SU-DHL-6 (cell line): ENCODE measurements around the gene GSTT4.

Source experiments
- H2AFZ ChIP-seq: fragments of 200-600 bp; sonication (generic); 2 replicates; pipeline ENCODE4 v1.6.1; 2014; ENCODE audit warnings: low read depth, mild to moderate bottlenecking, moderate library complexity, mixed read lengths, antibody characterized with exemption, low read length; ENCODE audit not compliant: severe bottlenecking
- H3F3A ChIP-seq: fragments of 200-600 bp; shearing (Covaris generic); 2 replicates; pipeline ENCODE4 v1.6.0; 2016; ENCODE audit warnings: antibody characterized with exemption, mild to moderate bottlenecking; ENCODE audit not compliant: insufficient read depth
- H3K27ac ChIP-seq: fragments of 200-600 bp; sonication (generic); 2 replicates; pipeline ENCODE4 v1.5.1; 2016; ENCODE audit warnings: low read depth, mild to moderate bottlenecking, low read length, moderate library complexity, mixed read lengths
- H3K27me3 ChIP-seq: fragments of 200-600 bp; sonication (generic), shearing (Covaris generic); 2 replicates; pipeline ENCODE4 v1.6.0; 2014; ENCODE audit warnings: mild to moderate bottlenecking, low read length
- H3K36me3 ChIP-seq: fragments of 200-600 bp; sonication (generic); 2 replicates; pipeline ENCODE4 v1.6.1; 2014; ENCODE audit warnings: mild to moderate bottlenecking, low read length, mixed read lengths
- H3K4me2 ChIP-seq: fragments of 300-600, 200-600 bp; shearing (Covaris generic), sonication (generic); 2 replicates; pipeline ENCODE4 v1.6.0; 2014; ENCODE audit warnings: low read length, low read depth, mild to moderate bottlenecking; ENCODE audit not compliant: poor library complexity, severe bottlenecking
- H3K4me3 ChIP-seq: fragments of 200-600 bp; sonication (generic); 2 replicates; pipeline ENCODE4 v1.5.1; 2014; ENCODE audit warnings: antibody characterized with exemption, low read length, mild to moderate bottlenecking, mixed read lengths; ENCODE audit not compliant: insufficient read depth, poor library complexity, severe bottlenecking
- H3K79me2 ChIP-seq: fragments of 200-600 bp; sonication (generic); 2 replicates; pipeline ENCODE4 v1.6.1; 2014; ENCODE audit warnings: mild to moderate bottlenecking, low read length, moderate library complexity; ENCODE audit not compliant: insufficient read depth
- H3K9ac ChIP-seq: fragments of 200-600 bp; sonication (generic); 2 replicates; pipeline ENCODE4 v1.7.0; 2014; ENCODE audit warnings: mild to moderate bottlenecking, low read length
- H3K9me2 ChIP-seq: fragments of 200-600 bp; sonication (generic); replicated peaks from 2 replicates; pipeline ENCODE4 v1.6.1; 2014; ENCODE audit warnings: low read length; ENCODE audit not compliant: insufficient read depth
- H3K9me3 ChIP-seq: fragments of 200-600 bp; sonication (generic); 2 replicates; pipeline ENCODE4 v1.6.1; 2014; ENCODE audit warnings: low read length, mixed read lengths; ENCODE audit not compliant: insufficient read depth
- H4K20me1 ChIP-seq: fragments of 200-600 bp; sonication (generic); 2 replicates; pipeline ENCODE4 v1.6.1; 2014; ENCODE audit warnings: low read depth, mild to moderate bottlenecking, antibody characterized with exemption, low read length, moderate library complexity, mixed read lengths
- CTCF ChIP-seq: fragments of 200-600 bp; sonication (generic); IDR thresholded peaks from one replicate; pipeline ENCODE4 v1.5.1; 2017; ENCODE audit warnings: antibody characterized with exemption, mild to moderate bottlenecking, low read length, moderate library complexity; ENCODE audit not compliant: insufficient read depth, poor library complexity, severe bottlenecking
- EZH2phosphoT487 ChIP-seq: fragments of 200-600 bp; sonication (generic), shearing (Covaris generic); conservative IDR thresholded peaks from 2 replicates; pipeline ENCODE4 v1.6.1; 2018; ENCODE audit warnings: mild to moderate bottlenecking, antibody characterized with exemption, low read length, moderate library complexity, mixed read lengths

GSTT4 gene

GRCh38 chr22:24005201-24005600, at the start of gene GSTT4:
Gene GSTT4 (minus strand): TSS chr22:24005453. CDS start chr22:24005356, 97 bp downstream.
- Histone ChIP-seq H3K36me3 (no peaks in the 10 kb centered on the region), H3K9me3 (peaks cover 10% of the 10 kb centered on the region; the same call in 1 of the 2 replicates), H2AFZ (no peak within 1 kb of the TSS), H3K27me3 (no peaks in the 10 kb centered on the region), H3K4me3 (no peak within 1 kb of the TSS), H3K9ac (no peak within 1 kb of the TSS), H3K9me2 (no peaks in the 10 kb centered on the region), H3F3A (0 out of 2 replicates have a peak, but pooled peaks cover under 1% of the 10 kb centered on the region), H3K79me2 (no peaks in the 10 kb centered on the region), H3K27ac (no peak within 1 kb of the TSS), H4K20me1 (no peaks in the 10 kb centered on the region), H3K4me2 (no peak within 1 kb of the TSS)
- TF ChIP-seq EZH2phosphoT487 (no peak), CTCF (no peak)

- Histone ChIP-seq H3F3A (no peaks in the 10 kb centered on the region), H3K9ac (no peak overlapping the region), H3K27ac (no peak overlapping the region), H3K4me2 (no peak overlapping the region), H3K4me3 (no peak overlapping the region), H2AFZ (no peak overlapping the region), H3K36me3 (0 out of 2 replicates have a peak, but pooled peaks cover 3% of the 10 kb centered on the region), H4K20me1 (no peaks in the 10 kb centered on the region), H3K79me2 (no peaks in the 10 kb centered on the region), H3K9me2 (no peaks in the 10 kb centered on the region), H3K9me3 (no peaks in the 10 kb centered on the region), H3K27me3 (no peaks in the 10 kb centered on the region)
- TF ChIP-seq CTCF (no peak), EZH2phosphoT487 (no peak)
These were observed 49.1 kb upstream of the GSTT4 start for GRCh38 chr22:24054356-24054755.

- no peak overlapping the region for H3K27ac ChIP-seq
- H3K27me3 ChIP-seq, result no peaks in the 10 kb centered on the region
- H4K20me1 ChIP-seq, result no peaks in the 10 kb centered on the region
- no peak overlapping the region for H3K4me3 ChIP-seq
- no peaks in the 10 kb centered on the region for H3K9me3 ChIP-seq
- no peak overlapping the region for H3K4me2 ChIP-seq
- H3K9ac ChIP-seq, result no peak overlapping the region
- TF ChIP-seq EZH2phosphoT487 (no peak), CTCF (no peak)
- H3K9me2 ChIP-seq, result no peaks in the 10 kb centered on the region
- H3K79me2 ChIP-seq, result no peaks in the 10 kb centered on the region
- H2AFZ ChIP-seq, result no peak overlapping the region
- H3F3A ChIP-seq, result no peaks in the 10 kb centered on the region
- H3K36me3 ChIP-seq, result 0 out of 2 replicates have a peak, but pooled peaks cover 3% of the 10 kb centered on the region
These were observed 48.4 kb upstream of the GSTT4 start for GRCh38 chr22:24053481-24054226.
